ENCODE results near the gene F10.
"Not testable (repeated sequence)": the region's sequence is repeated elsewhere in the genome, so short reads cannot be mapped to it uniquely, and the experiment has no call there.

F10 gene

DNA sequence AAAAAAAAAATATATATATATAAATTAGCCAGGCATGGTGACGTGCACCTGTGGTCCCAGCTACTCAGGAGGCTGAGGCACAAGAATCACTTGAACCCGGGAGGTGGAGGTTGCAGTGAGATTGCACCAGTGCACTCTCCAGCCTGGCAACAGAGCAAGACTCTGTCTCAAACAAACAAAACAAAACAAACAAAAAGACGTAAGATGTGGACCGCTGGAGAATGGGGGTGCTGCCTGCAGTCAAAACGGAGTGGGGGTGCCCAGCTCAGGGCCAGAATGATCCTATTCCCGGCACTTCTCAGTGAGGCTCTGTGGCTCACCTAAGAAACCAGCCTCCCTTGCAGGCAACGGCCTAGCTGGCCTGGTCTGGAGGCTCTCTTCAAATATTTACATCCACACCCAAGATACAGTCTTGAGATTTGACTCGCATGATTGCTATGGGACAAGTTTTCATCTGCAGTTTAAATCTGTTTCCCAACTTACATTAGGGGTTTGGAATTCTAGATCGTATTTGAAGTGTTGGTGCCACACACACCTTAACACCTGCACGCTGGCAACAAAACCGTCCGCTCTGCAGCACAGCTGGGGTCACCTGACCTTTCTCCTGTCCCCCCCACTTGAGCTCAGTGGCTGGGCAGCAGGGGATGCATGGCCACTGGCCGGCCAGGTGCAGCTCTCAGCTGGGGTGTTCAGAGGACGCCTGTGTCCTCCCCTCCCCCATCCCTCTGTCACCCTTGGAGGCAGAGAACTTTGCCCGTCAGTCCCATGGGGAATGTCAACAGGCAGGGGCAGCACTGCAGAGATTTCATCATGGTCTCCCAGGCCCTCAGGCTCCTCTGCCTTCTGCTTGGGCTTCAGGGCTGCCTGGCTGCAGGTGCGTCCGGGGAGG is 17.3 kb upstream of the F10 start, which contains the start of gene F7:
Gene F7, plus strand, starts transcription at position 760 of the 889 bp plus-strand sequence. Its CDS starts 51 bp downstream, at position 811.
- TF ChIP-seq, protein P1, sequence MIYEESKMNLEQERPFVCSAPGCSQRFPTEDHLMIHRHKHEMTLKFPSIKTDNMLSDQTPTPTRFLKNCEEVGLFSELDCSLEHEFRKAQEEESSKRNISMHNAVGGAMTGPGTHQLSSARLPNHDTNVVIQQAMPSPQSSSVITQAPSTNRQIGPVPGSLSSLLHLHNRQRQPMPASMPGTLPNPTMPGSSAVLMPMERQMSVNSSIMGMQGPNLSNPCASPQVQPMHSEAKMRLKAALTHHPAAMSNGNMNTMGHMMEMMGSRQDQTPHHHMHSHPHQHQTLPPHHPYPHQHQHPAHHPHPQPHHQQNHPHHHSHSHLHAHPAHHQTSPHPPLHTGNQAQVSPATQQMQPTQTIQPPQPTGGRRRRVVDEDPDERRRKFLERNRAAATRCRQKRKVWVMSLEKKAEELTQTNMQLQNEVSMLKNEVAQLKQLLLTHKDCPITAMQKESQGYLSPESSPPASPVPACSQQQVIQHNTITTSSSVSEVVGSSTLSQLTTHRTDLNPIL (CRISPR knock-in tag; IDR thresholded peaks at IDR 0.05; ENCODE audit: low read depth): no peak
- TF ChIP-seq TOX (CRISPR knock-in tag; IDR thresholded peaks at IDR 0.05; ENCODE audit: borderline replicate concordance) (no peak), ZFP3 (CRISPR knock-in tag; IDR thresholded peaks at IDR 0.05) (no peak)
- TF ChIP-seq, protein P2, sequence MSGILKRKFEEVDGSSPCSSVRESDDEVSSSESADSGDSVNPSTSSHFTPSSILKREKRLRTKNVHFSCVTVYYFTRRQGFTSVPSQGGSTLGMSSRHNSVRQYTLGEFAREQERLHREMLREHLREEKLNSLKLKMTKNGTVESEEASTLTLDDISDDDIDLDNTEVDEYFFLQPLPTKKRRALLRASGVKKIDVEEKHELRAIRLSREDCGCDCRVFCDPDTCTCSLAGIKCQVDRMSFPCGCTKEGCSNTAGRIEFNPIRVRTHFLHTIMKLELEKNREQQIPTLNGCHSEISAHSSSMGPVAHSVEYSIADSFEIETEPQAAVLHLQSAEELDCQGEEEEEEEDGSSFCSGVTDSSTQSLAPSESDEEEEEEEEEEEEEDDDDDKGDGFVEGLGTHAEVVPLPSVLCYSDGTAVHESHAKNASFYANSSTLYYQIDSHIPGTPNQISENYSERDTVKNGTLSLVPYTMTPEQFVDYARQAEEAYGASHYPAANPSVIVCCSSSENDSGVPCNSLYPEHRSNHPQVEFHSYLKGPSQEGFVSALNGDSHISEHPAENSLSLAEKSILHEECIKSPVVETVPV (CRISPR knock-in tag; IDR thresholded peaks at IDR 0.05): no peak
- ATAC-seq: peak; percentile 33; the same call in 2 of the 3 replicates

DNA sequence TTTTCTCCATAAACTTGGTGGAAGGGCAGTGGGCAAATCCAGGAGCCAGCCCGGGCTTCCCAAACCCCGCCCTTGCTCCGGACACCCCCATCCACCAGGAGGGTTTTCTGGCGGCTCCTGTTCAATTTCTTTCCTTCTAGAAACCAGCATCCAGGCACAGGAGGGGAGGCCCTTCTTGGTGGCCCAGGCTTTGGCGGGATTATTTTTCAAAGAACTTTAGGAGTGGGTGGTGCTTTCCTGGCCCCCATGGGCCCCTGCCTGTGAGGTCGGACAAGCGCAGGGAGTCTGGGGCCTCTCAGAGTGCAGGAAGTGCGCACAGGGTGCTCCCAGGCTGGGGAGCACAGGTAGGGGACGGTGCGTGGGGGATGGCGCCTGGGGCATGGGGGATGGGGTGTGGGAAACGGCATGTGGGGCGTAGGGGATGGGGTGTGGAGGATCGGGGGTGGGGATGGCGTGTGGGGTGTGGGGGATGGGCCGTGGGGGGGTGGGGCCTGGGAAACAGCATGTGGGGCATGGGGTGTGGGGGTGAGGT is 16.6 kb upstream of the F10 start:
- no peak for TF ChIP-seq ZFP30 (CRISPR knock-in tag; IDR thresholded peaks at IDR 0.05)
- no peak for TF ChIP-seq ESRRG (CRISPR knock-in tag; IDR thresholded peaks at IDR 0.05)
- TF ChIP-seq SNAI2 (CRISPR knock-in tag; IDR thresholded peaks at IDR 0.05): no peak
- no peak for TF ChIP-seq ZNF70 (CRISPR knock-in tag; IDR thresholded peaks at IDR 0.05)
- TF ChIP-seq, protein P3, sequence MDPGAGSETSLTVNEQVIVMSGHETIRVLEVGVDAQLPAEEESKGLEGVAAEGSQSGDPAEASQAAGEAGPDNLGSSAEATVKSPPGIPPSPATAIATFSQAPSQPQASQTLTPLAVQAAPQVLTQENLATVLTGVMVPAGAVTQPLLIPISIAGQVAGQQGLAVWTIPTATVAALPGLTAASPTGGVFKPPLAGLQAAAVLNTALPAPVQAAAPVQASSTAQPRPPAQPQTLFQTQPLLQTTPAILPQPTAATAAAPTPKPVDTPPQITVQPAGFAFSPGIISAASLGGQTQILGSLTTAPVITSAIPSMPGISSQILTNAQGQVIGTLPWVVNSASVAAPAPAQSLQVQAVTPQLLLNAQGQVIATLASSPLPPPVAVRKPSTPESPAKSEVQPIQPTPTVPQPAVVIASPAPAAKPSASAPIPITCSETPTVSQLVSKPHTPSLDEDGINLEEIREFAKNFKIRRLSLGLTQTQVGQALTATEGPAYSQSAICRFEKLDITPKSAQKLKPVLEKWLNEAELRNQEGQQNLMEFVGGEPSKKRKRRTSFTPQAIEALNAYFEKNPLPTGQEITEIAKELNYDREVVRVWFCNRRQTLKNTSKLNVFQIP (CRISPR knock-in tag; IDR thresholded peaks at IDR 0.05; ENCODE audit: borderline replicate concordance, low read depth): no peak
- TF ChIP-seq, protein P4, sequence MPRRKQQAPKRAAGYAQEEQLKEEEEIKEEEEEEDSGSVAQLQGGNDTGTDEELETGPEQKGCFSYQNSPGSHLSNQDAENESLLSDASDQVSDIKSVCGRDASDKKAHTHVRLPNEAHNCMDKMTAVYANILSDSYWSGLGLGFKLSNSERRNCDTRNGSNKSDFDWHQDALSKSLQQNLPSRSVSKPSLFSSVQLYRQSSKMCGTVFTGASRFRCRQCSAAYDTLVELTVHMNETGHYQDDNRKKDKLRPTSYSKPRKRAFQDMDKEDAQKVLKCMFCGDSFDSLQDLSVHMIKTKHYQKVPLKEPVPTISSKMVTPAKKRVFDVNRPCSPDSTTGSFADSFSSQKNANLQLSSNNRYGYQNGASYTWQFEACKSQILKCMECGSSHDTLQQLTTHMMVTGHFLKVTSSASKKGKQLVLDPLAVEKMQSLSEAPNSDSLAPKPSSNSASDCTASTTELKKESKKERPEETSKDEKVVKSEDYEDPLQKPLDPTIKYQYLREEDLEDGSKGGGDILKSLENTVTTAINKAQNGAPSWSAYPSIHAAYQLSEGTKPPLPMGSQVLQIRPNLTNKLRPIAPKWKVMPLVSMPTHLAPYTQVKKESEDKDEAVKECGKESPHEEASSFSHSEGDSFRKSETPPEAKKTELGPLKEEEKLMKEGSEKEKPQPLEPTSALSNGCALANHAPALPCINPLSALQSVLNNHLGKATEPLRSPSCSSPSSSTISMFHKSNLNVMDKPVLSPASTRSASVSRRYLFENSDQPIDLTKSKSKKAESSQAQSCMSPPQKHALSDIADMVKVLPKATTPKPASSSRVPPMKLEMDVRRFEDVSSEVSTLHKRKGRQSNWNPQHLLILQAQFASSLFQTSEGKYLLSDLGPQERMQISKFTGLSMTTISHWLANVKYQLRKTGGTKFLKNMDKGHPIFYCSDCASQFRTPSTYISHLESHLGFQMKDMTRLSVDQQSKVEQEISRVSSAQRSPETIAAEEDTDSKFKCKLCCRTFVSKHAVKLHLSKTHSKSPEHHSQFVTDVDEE (CRISPR knock-in tag; IDR thresholded peaks at IDR 0.05): no peak
- no peak for TF ChIP-seq GLIS3 (CRISPR knock-in tag; IDR thresholded peaks at IDR 0.05)
- no peak for TF ChIP-seq ZC3H10 (CRISPR knock-in tag; IDR thresholded peaks at IDR 0.05)
- no peak for TF ChIP-seq TCF4 (CRISPR knock-in tag; IDR thresholded peaks at IDR 0.05; ENCODE audit: borderline replicate concordance)
- TF ChIP-seq TOX (CRISPR knock-in tag; IDR thresholded peaks at IDR 0.05; ENCODE audit: borderline replicate concordance): no peak
- TF ChIP-seq RARB (CRISPR knock-in tag; IDR thresholded peaks at IDR 0.05): no peak
- TF ChIP-seq, protein P5, sequence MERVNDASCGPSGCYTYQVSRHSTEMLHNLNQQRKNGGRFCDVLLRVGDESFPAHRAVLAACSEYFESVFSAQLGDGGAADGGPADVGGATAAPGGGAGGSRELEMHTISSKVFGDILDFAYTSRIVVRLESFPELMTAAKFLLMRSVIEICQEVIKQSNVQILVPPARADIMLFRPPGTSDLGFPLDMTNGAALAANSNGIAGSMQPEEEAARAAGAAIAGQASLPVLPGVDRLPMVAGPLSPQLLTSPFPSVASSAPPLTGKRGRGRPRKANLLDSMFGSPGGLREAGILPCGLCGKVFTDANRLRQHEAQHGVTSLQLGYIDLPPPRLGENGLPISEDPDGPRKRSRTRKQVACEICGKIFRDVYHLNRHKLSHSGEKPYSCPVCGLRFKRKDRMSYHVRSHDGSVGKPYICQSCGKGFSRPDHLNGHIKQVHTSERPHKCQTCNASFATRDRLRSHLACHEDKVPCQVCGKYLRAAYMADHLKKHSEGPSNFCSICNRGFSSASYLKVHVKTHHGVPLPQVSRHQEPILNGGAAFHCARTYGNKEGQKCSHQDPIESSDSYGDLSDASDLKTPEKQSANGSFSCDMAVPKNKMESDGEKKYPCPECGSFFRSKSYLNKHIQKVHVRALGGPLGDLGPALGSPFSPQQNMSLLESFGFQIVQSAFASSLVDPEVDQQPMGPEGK (CRISPR knock-in tag; IDR thresholded peaks at IDR 0.05; ENCODE audit: borderline replicate concordance): no peak
- TF ChIP-seq CSDC2 (CRISPR knock-in tag; IDR thresholded peaks at IDR 0.05): no peak
- TF ChIP-seq ZFP3 (CRISPR knock-in tag; IDR thresholded peaks at IDR 0.05): no peak
- ATAC-seq: no peak

DNA sequence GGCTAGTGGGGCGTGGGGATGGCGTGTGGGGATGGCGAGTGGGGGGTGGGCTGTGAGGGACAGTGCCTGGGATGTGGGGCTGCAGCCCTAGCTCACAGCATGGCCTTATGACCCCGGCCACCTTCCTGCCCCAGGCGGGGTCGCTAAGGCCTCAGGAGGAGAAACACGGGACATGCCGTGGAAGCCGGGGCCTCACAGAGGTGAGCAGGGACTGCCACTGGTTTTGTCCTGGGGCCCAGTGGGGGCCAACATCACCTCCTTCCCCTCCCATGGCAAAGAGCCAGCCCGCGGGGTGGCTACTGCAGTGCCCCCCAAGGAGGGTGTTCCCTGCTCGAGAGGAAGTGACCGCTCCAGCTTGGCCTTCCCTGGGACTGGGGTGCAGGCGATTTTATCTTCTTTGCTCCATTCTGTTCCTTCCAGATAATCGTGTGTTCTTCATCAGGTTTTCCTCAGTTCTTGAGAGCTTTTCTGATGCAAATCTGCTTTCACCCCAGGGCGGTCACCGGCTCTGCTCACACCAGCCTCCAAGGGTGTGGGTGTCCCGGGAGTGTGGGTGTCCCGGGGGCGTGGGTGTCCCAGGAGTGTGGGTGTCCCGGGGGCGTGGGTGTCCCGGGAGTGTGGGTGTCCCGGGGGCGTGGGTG is 15.8 kb upstream of the F10 start:
- ATAC-seq: no peak
- TF ChIP-seq TOX (CRISPR knock-in tag; IDR thresholded peaks at IDR 0.05; ENCODE audit: borderline replicate concordance): no peak
- no peak for TF ChIP-seq OSR1 (CRISPR knock-in tag; IDR thresholded peaks at IDR 0.05)
- no peak for TF ChIP-seq BACH2 (CRISPR knock-in tag; IDR thresholded peaks at IDR 0.05; ENCODE audit: borderline replicate concordance)
- no peak for TF ChIP-seq RARB (CRISPR knock-in tag; IDR thresholded peaks at IDR 0.05)
- no peak for TF ChIP-seq ZFP30 (CRISPR knock-in tag; IDR thresholded peaks at IDR 0.05)
- no peak for TF ChIP-seq PPARA (CRISPR knock-in tag; IDR thresholded peaks at IDR 0.05; ENCODE audit: borderline replicate concordance)
- TF ChIP-seq, protein P1 (CRISPR knock-in tag; IDR thresholded peaks at IDR 0.05; ENCODE audit: low read depth): no peak
- TF ChIP-seq ESRRG (CRISPR knock-in tag; IDR thresholded peaks at IDR 0.05): no peak
- TF ChIP-seq ZFP3 (CRISPR knock-in tag; IDR thresholded peaks at IDR 0.05): no peak
- TF ChIP-seq, protein P4 (CRISPR knock-in tag; IDR thresholded peaks at IDR 0.05): no peak
- no peak for TF ChIP-seq ZC3H10 (CRISPR knock-in tag; IDR thresholded peaks at IDR 0.05)
- TF ChIP-seq GLIS3 (CRISPR knock-in tag; IDR thresholded peaks at IDR 0.05): no peak
- no peak for TF ChIP-seq CSDC2 (CRISPR knock-in tag; IDR thresholded peaks at IDR 0.05)

DNA sequence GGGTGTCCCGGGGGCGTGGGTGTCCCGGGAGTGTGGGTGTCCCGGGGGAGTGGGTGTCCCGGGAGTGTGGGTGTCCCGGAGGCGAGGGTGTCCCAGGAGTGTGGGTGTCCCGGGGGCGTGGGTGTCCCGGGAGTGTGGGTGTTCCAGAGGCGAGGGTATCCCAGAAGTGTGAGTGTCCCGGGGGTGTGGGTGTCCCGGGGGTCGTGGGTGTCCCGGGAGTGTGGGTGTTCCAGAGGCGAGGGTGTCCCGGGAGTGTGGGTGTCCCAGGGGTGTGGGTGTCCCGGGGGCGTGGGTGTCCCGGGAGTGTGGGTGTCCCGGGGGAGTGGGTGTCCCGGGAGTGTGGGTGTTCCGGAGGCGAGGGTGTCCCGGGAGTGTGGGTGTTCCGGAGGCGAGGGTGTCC is 14.1 kb upstream of the F10 start:
- not testable (repeated sequence) for ATAC-seq

Data from SK-N-SH treated with all-trans-retinoic acid at 6 μM for 48 hours (cell line).